Calu3 (cell line): ENCODE data around the gene NPR3. TPM values are rescaled to one million over a fixed set of nuclear protein-coding genes. Genes with fewer than 3 reads are reported as not detected.
"Not testable (repeated sequence)": the region's sequence is repeated elsewhere in the genome, so short reads cannot be mapped to it uniquely, and the experiment has no call there.

Experiments used
- BruUV-seq: library from RNA; stranded (reverse); fragments of 400-500 nt; replicated peaks from 2 replicates; lab custom pipeline; 2021; lab: Mats Ljungman, UMichigan
- CTCF ChIA-PET: fragments of 300-600 bp; sonication (Branson Sonifier 250); formaldehyde crosslinking; loops from one replicate; lab custom pipeline; 2022; ENCODE audit warnings: antibody characterized with exemption; lab: Charles Lee
- DNase-seq: peaks from one replicate; pipeline ENCODE4 v3.0.0; 2022
- H3K27ac Mint-ChIP-seq: one replicate; pipeline ENCODE4 v1.8.0; 2022; ENCODE audit warnings: mixed read lengths; ENCODE audit not compliant: unreplicated experiment
- H3K27me3 Mint-ChIP-seq: one replicate; pipeline ENCODE4 v1.8.0; 2022; ENCODE audit warnings: mixed read lengths; ENCODE audit not compliant: unreplicated experiment
- H3K36me3 Mint-ChIP-seq: one replicate; pipeline ENCODE4 v1.8.0; 2022; ENCODE audit warnings: mild to moderate bottlenecking, moderate library complexity, mixed read lengths; ENCODE audit not compliant: insufficient read depth, unreplicated experiment
- H3K4me1 Mint-ChIP-seq: one replicate; pipeline ENCODE4 v1.8.0; 2022; ENCODE audit warnings: mild to moderate bottlenecking, low read depth, mixed read lengths; ENCODE audit not compliant: unreplicated experiment
- H3K4me3 Mint-ChIP-seq: one replicate; pipeline ENCODE4 v1.8.0; 2022; ENCODE audit warnings: mild to moderate bottlenecking, low read depth, moderate library complexity, mixed read lengths; ENCODE audit not compliant: unreplicated experiment
- H3K9me3 Mint-ChIP-seq: one replicate; pipeline ENCODE4 v1.8.0; 2022; ENCODE audit warnings: low read depth, mixed read lengths; ENCODE audit not compliant: unreplicated experiment
- CTCF ChIP-seq: fragments of 200-600 bp; IDR thresholded peaks from one replicate; pipeline ENCODE4 v1.8.0; 2022; ENCODE audit warnings: antibody characterized with exemption; ENCODE audit not compliant: unreplicated experiment
- intact Hi-C: fragments of 100-400 bp; cut with micrococcal nuclease; formaldehyde crosslinking; loops from one replicate; pipeline ENCODE4 v1.10.0; 2022; ENCODE audit not compliant: unreplicated experiment
- total RNA-seq: library from RNA; stranded (reverse); gene quantifications from 2 replicates; pipeline ENCODE4 v1.2.3, GENCODE V29; 2022

Gene NPR3
- total RNA-seq, 1 experiment from 2014 or later, result 0.19 TPM

- H3K27ac Mint-ChIP-seq, result no peak overlapping the region
- H3K27me3 Mint-ChIP-seq, result peaks cover 44% of the 10 kb centered on the region
- no peak overlapping the region for H3K4me3 Mint-ChIP-seq
- intact Hi-C loops, result no loop called here
- no peak for DNase-seq
- H3K4me1 Mint-ChIP-seq, result no peaks in the 10 kb centered on the region
- BruUV-seq, result no TSS peak
- TF ChIP-seq CTCF, result no peak
- peaks cover 6% of the 10 kb centered on the region for H3K9me3 Mint-ChIP-seq
- no peaks in the 10 kb centered on the region for H3K36me3 Mint-ChIP-seq
- CTCF ChIA-PET, result no interaction called here
Observed at GRCh38 chr5:32802764-32803163, 91.6 kb downstream of the NPR3 start.

- TF ChIP-seq CTCF, result no peak
- CTCF ChIA-PET, result no interaction called here
- Mint-ChIP-seq H3K36me3 (no peaks in the 10 kb centered on the region), H3K9me3 (peaks cover 6% of the 10 kb centered on the region), H3K27ac (no peak overlapping the region), H3K27me3 (peaks cover 35% of the 10 kb centered on the region), H3K4me3 (no peak overlapping the region), H3K4me1 (no peaks in the 10 kb centered on the region)
- intact Hi-C loops, result no loop called here
- DNase-seq, result no peak
- BruUV-seq, result no TSS peak
Observed at GRCh38 chr5:32803656-32804055, 92.5 kb downstream of the NPR3 start.

GRCh38 chr5:32805462-32805861 lies 94.3 kb downstream of the NPR3 start:
- H3K4me1 Mint-ChIP-seq, H3K4me3 Mint-ChIP-seq, CTCF ChIA-PET, H3K27ac Mint-ChIP-seq, H3K9me3 Mint-ChIP-seq, BruUV-seq, DNase-seq, H3K36me3 Mint-ChIP-seq, intact Hi-C loops: not testable (repeated sequence)
- peaks cover 26% of the 10 kb centered on the region for H3K27me3 Mint-ChIP-seq

DNA sequence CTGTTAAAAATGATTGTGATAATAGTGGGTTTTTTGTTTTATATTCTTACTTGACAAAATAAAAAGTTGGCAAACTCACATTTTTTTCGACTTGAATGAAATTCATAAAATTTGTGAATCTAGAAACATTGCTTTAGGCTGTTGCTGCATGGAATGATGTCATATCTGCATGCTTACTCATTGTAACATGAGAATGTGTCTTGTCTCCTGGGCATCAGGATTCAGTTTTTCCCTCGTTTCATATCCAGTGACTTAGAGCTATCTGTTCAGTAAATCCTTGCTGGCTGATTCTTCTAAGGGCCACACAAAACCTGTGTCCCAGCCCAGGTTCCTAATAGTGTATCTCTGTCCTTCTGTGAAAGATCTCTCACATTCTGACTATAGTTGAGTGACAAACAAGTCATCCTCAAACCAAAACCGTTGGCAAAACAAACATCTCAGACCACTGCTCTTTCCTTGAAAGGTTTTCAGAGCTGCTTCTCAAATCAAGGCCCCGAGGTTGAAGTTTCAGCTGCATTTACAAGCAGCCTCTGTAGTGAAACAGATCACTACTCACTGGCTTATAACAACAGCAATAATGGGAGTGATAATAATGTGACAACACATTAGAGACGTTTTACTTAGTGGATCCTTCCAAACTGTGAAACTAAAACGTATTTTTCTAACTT lies 95.0 kb downstream of the NPR3 start:
- Mint-ChIP-seq H3K27me3 (peaks cover 26% of the 10 kb centered on the region), H3K27ac (no peak overlapping the region), H3K36me3 (no peaks in the 10 kb centered on the region), H3K9me3 (peaks cover 3% of the 10 kb centered on the region), H3K4me3 (no peak overlapping the region), H3K4me1 (no peaks in the 10 kb centered on the region)
- CTCF ChIA-PET, result interaction anchor here (0.7 kb wide), 1 partner anchor 69 kb away, joined by 3 read pairs; no protein-coding TSS in a partner anchor
- intact Hi-C loops, result no loop called here
- no peak for TF ChIP-seq CTCF
- BruUV-seq, result no TSS peak
- no peak for DNase-seq

- Mint-ChIP-seq H3K27me3 (peaks cover 5% of the 10 kb centered on the region), H3K4me1 (no peaks in the 10 kb centered on the region), H3K27ac (no peak overlapping the region), H3K36me3 (no peaks in the 10 kb centered on the region), H3K4me3 (no peak overlapping the region), H3K9me3 (peaks cover 7% of the 10 kb centered on the region)
- CTCF ChIA-PET, result no interaction called here
- intact Hi-C loops, result no loop called here
- no TSS peak for BruUV-seq
- no peak for DNase-seq
- TF ChIP-seq CTCF, result no peak
Observed at GRCh38 chr5:32808783-32809182, 97.7 kb downstream of the NPR3 start.
